SU-DHL-6 (cell line): ENCODE measurements around the gene ATP11A.

Experiments used
- H2AFZ ChIP-seq: fragments of 200-600 bp; sonication (generic); 2 replicates; pipeline ENCODE4 v1.6.1; 2014; ENCODE audit warnings: low read depth, mild to moderate bottlenecking, moderate library complexity, mixed read lengths, antibody characterized with exemption, low read length; ENCODE audit not compliant: severe bottlenecking
- H3F3A ChIP-seq: fragments of 200-600 bp; shearing (Covaris generic); 2 replicates; pipeline ENCODE4 v1.6.0; 2016; ENCODE audit warnings: antibody characterized with exemption, mild to moderate bottlenecking; ENCODE audit not compliant: insufficient read depth
- H3K27ac ChIP-seq: fragments of 200-600 bp; sonication (generic); 2 replicates; pipeline ENCODE4 v1.5.1; 2016; ENCODE audit warnings: low read depth, mild to moderate bottlenecking, low read length, moderate library complexity, mixed read lengths
- H3K27me3 ChIP-seq: fragments of 200-600 bp; sonication (generic), shearing (Covaris generic); 2 replicates; pipeline ENCODE4 v1.6.0; 2014; ENCODE audit warnings: mild to moderate bottlenecking, low read length
- H3K36me3 ChIP-seq: fragments of 200-600 bp; sonication (generic); 2 replicates; pipeline ENCODE4 v1.6.1; 2014; ENCODE audit warnings: mild to moderate bottlenecking, low read length, mixed read lengths
- H3K4me2 ChIP-seq: fragments of 300-600, 200-600 bp; shearing (Covaris generic), sonication (generic); 2 replicates; pipeline ENCODE4 v1.6.0; 2014; ENCODE audit warnings: low read length, low read depth, mild to moderate bottlenecking; ENCODE audit not compliant: poor library complexity, severe bottlenecking
- H3K4me3 ChIP-seq: fragments of 200-600 bp; sonication (generic); 2 replicates; pipeline ENCODE4 v1.5.1; 2014; ENCODE audit warnings: antibody characterized with exemption, low read length, mild to moderate bottlenecking, mixed read lengths; ENCODE audit not compliant: insufficient read depth, poor library complexity, severe bottlenecking
- H3K79me2 ChIP-seq: fragments of 200-600 bp; sonication (generic); 2 replicates; pipeline ENCODE4 v1.6.1; 2014; ENCODE audit warnings: mild to moderate bottlenecking, low read length, moderate library complexity; ENCODE audit not compliant: insufficient read depth
- H3K9ac ChIP-seq: fragments of 200-600 bp; sonication (generic); 2 replicates; pipeline ENCODE4 v1.7.0; 2014; ENCODE audit warnings: mild to moderate bottlenecking, low read length
- H3K9me2 ChIP-seq: fragments of 200-600 bp; sonication (generic); replicated peaks from 2 replicates; pipeline ENCODE4 v1.6.1; 2014; ENCODE audit warnings: low read length; ENCODE audit not compliant: insufficient read depth
- H3K9me3 ChIP-seq: fragments of 200-600 bp; sonication (generic); 2 replicates; pipeline ENCODE4 v1.6.1; 2014; ENCODE audit warnings: low read length, mixed read lengths; ENCODE audit not compliant: insufficient read depth
- H4K20me1 ChIP-seq: fragments of 200-600 bp; sonication (generic); 2 replicates; pipeline ENCODE4 v1.6.1; 2014; ENCODE audit warnings: low read depth, mild to moderate bottlenecking, antibody characterized with exemption, low read length, moderate library complexity, mixed read lengths
- CTCF ChIP-seq: fragments of 200-600 bp; sonication (generic); IDR thresholded peaks from one replicate; pipeline ENCODE4 v1.5.1; 2017; ENCODE audit warnings: antibody characterized with exemption, mild to moderate bottlenecking, low read length, moderate library complexity; ENCODE audit not compliant: insufficient read depth, poor library complexity, severe bottlenecking
- EZH2phosphoT487 ChIP-seq: fragments of 200-600 bp; sonication (generic), shearing (Covaris generic); conservative IDR thresholded peaks from 2 replicates; pipeline ENCODE4 v1.6.1; 2018; ENCODE audit warnings: mild to moderate bottlenecking, antibody characterized with exemption, low read length, moderate library complexity, mixed read lengths

Gene ATP11A

GRCh38 chr13:112842343-112842856 lies 152.6 kb downstream of the ATP11A start:
- no peaks in the 10 kb centered on the region for H3F3A ChIP-seq
- no peak overlapping the region for H2AFZ ChIP-seq
- no peaks in the 10 kb centered on the region for H4K20me1 ChIP-seq
- H3K9me3 ChIP-seq = no peaks in the 10 kb centered on the region
- no peak overlapping the region for H3K9ac ChIP-seq
- no peak overlapping the region for H3K27ac ChIP-seq
- no peaks in the 10 kb centered on the region for H3K79me2 ChIP-seq
- TF ChIP-seq EZH2phosphoT487 = no peak
- no peak for TF ChIP-seq CTCF
- H3K4me3 ChIP-seq = no peak overlapping the region
- no peaks in the 10 kb centered on the region for H3K27me3 ChIP-seq
- no peak overlapping the region for H3K4me2 ChIP-seq
- H3K36me3 ChIP-seq = no peaks in the 10 kb centered on the region
- H3K9me2 ChIP-seq = no peaks in the 10 kb centered on the region

- Histone ChIP-seq H4K20me1 (no peaks in the 10 kb centered on the region), H3F3A (no peaks in the 10 kb centered on the region), H2AFZ (no peak overlapping the region)
These were observed 153.1 kb downstream of the ATP11A start for GRCh38 chr13:112842931-112843391.

GRCh38 chr13:112843392-112844111 lies 153.7 kb downstream of the ATP11A start:
- no peak overlapping the region for H2AFZ ChIP-seq
- no peaks in the 10 kb centered on the region for H3K27me3 ChIP-seq
- H3K9me3 ChIP-seq = no peaks in the 10 kb centered on the region
- no peak overlapping the region for H3K4me3 ChIP-seq
- TF ChIP-seq CTCF (no peak), EZH2phosphoT487 (no peak)
- H4K20me1 ChIP-seq = no peaks in the 10 kb centered on the region
- H3K4me2 ChIP-seq = no peak overlapping the region
- H3K9ac ChIP-seq = no peak overlapping the region
- no peaks in the 10 kb centered on the region for H3K79me2 ChIP-seq
- no peaks in the 10 kb centered on the region for H3K9me2 ChIP-seq
- H3F3A ChIP-seq = no peaks in the 10 kb centered on the region
- no peak overlapping the region for H3K27ac ChIP-seq
- no peaks in the 10 kb centered on the region for H3K36me3 ChIP-seq

More at GRCh38 chr13:112842931-112843391, 153.1 kb downstream of the ATP11A start:
- H3K9me2 ChIP-seq = no peaks in the 10 kb centered on the region
- no peaks in the 10 kb centered on the region for H3K79me2 ChIP-seq
- TF ChIP-seq CTCF (no peak), EZH2phosphoT487 (no peak)
- no peaks in the 10 kb centered on the region for H3K36me3 ChIP-seq
- no peaks in the 10 kb centered on the region for H3K27me3 ChIP-seq
- no peak overlapping the region for H3K4me3 ChIP-seq
- H3K4me2 ChIP-seq = no peak overlapping the region
- no peak overlapping the region for H3K27ac ChIP-seq
- H3K9me3 ChIP-seq = no peaks in the 10 kb centered on the region
- H3K9ac ChIP-seq = no peak overlapping the region
